Neural progenitor cell (in vitro differentiated cells): ENCODE measurements around the gene HIBADH.

ENCODE experiments used
- CTCF ChIP-seq: fragments of 200-600 bp; sonication (generic); IDR thresholded peaks from 2 replicates; pipeline ENCODE4 v1.5.1; 2017; ENCODE audit warnings: antibody characterized with exemption, mild to moderate bottlenecking
- EZH2 ChIP-seq: fragments of 200-600 bp; sonication (generic); IDR thresholded peaks from 2 replicates; pipeline ENCODE4 v1.6.1; 2017; ENCODE audit warnings: antibody characterized with exemption, mild to moderate bottlenecking, moderate library complexity
- EZH2phosphoT487 ChIP-seq: fragments of 200-600 bp; sonication (generic); IDR thresholded peaks from 2 replicates; pipeline ENCODE4 v1.6.1; 2017; ENCODE audit warnings: antibody characterized with exemption

DNA sequence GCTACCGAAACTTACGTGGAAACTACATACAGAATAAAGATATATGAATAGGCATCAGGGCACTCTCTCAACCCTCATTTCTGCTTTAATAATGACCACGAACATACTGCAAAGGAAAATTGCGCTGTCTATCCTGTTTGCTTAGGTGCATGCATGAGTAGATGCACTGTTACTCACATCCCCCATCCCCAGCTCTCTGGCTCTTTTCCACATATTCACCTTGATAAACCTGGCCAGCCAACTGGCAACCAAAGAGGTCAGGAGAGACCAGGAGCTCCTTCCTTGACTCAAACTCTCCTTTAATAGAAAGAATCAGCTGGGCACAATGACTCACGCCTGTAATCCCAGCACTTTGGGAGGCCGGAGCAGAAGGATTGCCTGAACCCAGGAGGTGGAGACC is 29.6 kb downstream of the HIBADH start:
- TF ChIP-seq CTCF = no peak
- no peak for TF ChIP-seq EZH2
- TF ChIP-seq EZH2phosphoT487 = no peak
